ENCODE results near the gene ELOVL6.

ELOVL6 gene

GRCh38 chr4:110135076-110135475, 63.3 kb downstream of the ELOVL6 start:
- in situ Hi-C loops (cut with HindIII; ENCODE audit: low pct_ligation_motif_present, low pct_unique_long_range_greater_than_20kb, low sequenced_read_pairs): no loop called here
- DNase-seq: no peak

GRCh38 chr4:110134269-110134869, 64.0 kb downstream of the ELOVL6 start:
- in situ Hi-C loops (cut with HindIII; ENCODE audit: low pct_ligation_motif_present, low pct_unique_long_range_greater_than_20kb, low sequenced_read_pairs): no loop called here
- DNase-seq: no peak

- no peak for DNase-seq
- in situ Hi-C loops (cut with HindIII; ENCODE audit: low pct_ligation_motif_present, low pct_unique_long_range_greater_than_20kb, low sequenced_read_pairs): no loop called here
These were observed 65.3 kb downstream of the ELOVL6 start for GRCh38 chr4:110132816-110133719.

- no peak for DNase-seq
- in situ Hi-C loops (cut with HindIII; ENCODE audit: low pct_ligation_motif_present, low pct_unique_long_range_greater_than_20kb, low sequenced_read_pairs): no loop called here
These were observed 66.5 kb downstream of the ELOVL6 start for GRCh38 chr4:110131916-110132315.

- in situ Hi-C loops (cut with HindIII; ENCODE audit: low pct_ligation_motif_present, low pct_unique_long_range_greater_than_20kb, low sequenced_read_pairs): no loop called here
- DNase-seq: no peak
These were observed 67.6 kb downstream of the ELOVL6 start for GRCh38 chr4:110130576-110131358.

GRCh38 chr4:110129544-110129943, 68.9 kb downstream of the ELOVL6 start:
- DNase-seq: no peak
- in situ Hi-C loops (cut with HindIII; ENCODE audit: low pct_ligation_motif_present, low pct_unique_long_range_greater_than_20kb, low sequenced_read_pairs): no loop called here

- in situ Hi-C loops (cut with HindIII; ENCODE audit: low pct_ligation_motif_present, low pct_unique_long_range_greater_than_20kb, low sequenced_read_pairs): no loop called here
- no peak for DNase-seq
These were observed 69.9 kb downstream of the ELOVL6 start for GRCh38 chr4:110128472-110128919.

GRCh38 chr4:110128029-110128428, 70.4 kb downstream of the ELOVL6 start:
- no peak for DNase-seq
- in situ Hi-C loops (cut with HindIII; ENCODE audit: low pct_ligation_motif_present, low pct_unique_long_range_greater_than_20kb, low sequenced_read_pairs): no loop called here

- in situ Hi-C loops (cut with HindIII; ENCODE audit: low pct_ligation_motif_present, low pct_unique_long_range_greater_than_20kb, low sequenced_read_pairs): no loop called here
- DNase-seq: no peak
These were observed 73.7 kb downstream of the ELOVL6 start for GRCh38 chr4:110124711-110125110.

- in situ Hi-C loops (cut with HindIII; ENCODE audit: low pct_ligation_motif_present, low pct_unique_long_range_greater_than_20kb, low sequenced_read_pairs): no loop called here
- no peak for DNase-seq
These were observed 76.2 kb downstream of the ELOVL6 start for GRCh38 chr4:110122201-110122600.

- in situ Hi-C loops (cut with HindIII; ENCODE audit: low pct_ligation_motif_present, low pct_unique_long_range_greater_than_20kb, low sequenced_read_pairs): no loop called here
- no peak for DNase-seq
These were observed 77.9 kb downstream of the ELOVL6 start for GRCh38 chr4:110120506-110120905.

GRCh38 chr4:110119880-110120279, 78.5 kb downstream of the ELOVL6 start:
- DNase-seq: peak; percentile 31

GRCh38 chr4:110119337-110119736, 79.1 kb downstream of the ELOVL6 start:
- no peak for DNase-seq
- in situ Hi-C loops (cut with HindIII; ENCODE audit: low pct_ligation_motif_present, low pct_unique_long_range_greater_than_20kb, low sequenced_read_pairs): no loop called here

More at GRCh38 chr4:110119880-110120279, 78.5 kb downstream of the ELOVL6 start:
- in situ Hi-C loops (cut with HindIII; ENCODE audit: low pct_ligation_motif_present, low pct_unique_long_range_greater_than_20kb, low sequenced_read_pairs): no loop called here

GRCh38 chr4:110112056-110112455, 86.4 kb downstream of the ELOVL6 start:
- no peak for DNase-seq
- in situ Hi-C loops (cut with HindIII; ENCODE audit: low pct_ligation_motif_present, low pct_unique_long_range_greater_than_20kb, low sequenced_read_pairs): no loop called here

- in situ Hi-C loops (cut with HindIII; ENCODE audit: low pct_ligation_motif_present, low pct_unique_long_range_greater_than_20kb, low sequenced_read_pairs): no loop called here
- no peak for DNase-seq
These were observed 89.0 kb downstream of the ELOVL6 start for GRCh38 chr4:110109455-110109854.

- in situ Hi-C loops (cut with HindIII; ENCODE audit: low pct_ligation_motif_present, low pct_unique_long_range_greater_than_20kb, low sequenced_read_pairs): no loop called here
- DNase-seq: no peak
These were observed 89.5 kb downstream of the ELOVL6 start for GRCh38 chr4:110108960-110109359.

- in situ Hi-C loops (cut with HindIII; ENCODE audit: low pct_ligation_motif_present, low pct_unique_long_range_greater_than_20kb, low sequenced_read_pairs): no loop called here
- DNase-seq: no peak
These were observed 90.0 kb downstream of the ELOVL6 start for GRCh38 chr4:110108422-110108821.

- DNase-seq: no peak
- in situ Hi-C loops (cut with HindIII; ENCODE audit: low pct_ligation_motif_present, low pct_unique_long_range_greater_than_20kb, low sequenced_read_pairs): no loop called here
These were observed 90.5 kb downstream of the ELOVL6 start for GRCh38 chr4:110107866-110108265.

GRCh38 chr4:110106931-110107296, 91.5 kb downstream of the ELOVL6 start:
- in situ Hi-C loops (cut with HindIII; ENCODE audit: low pct_ligation_motif_present, low pct_unique_long_range_greater_than_20kb, low sequenced_read_pairs): no loop called here
- DNase-seq: no peak
